Right atrium auricular region (tissue), 2 donors: Measurements from ENCODE around the gene PTPRN2. TPM values are rescaled to one million over a fixed set of nuclear protein-coding genes. Genes with fewer than 3 reads are reported as not detected.

Source experiments
- DNase-seq: peaks from one replicate; pipeline ENCODE4 v3.0.0-alpha.2; 2019; ENCODE audit warnings: low spot score
- H3K27ac ChIP-seq, 2 donors: fragments of 200-600 bp; sonication (generic); 1 replicate in 1 of 2; 2 replicates in 1 of 2; pipeline ENCODE4 v1.5.1; 2016 to 2019
- H3K27me3 ChIP-seq, 2 donors: fragments of 200-600 bp; sonication (generic); one replicate each; pipeline versions ENCODE4 v1.5.1 to v1.6.0; 2017 to 2019
- H3K36me3 ChIP-seq: fragments of 200-600 bp; sonication (generic); one replicate; pipeline ENCODE4 v1.5.1; 2016
- H3K4me1 ChIP-seq, 2 donors: fragments of 200-600 bp; sonication (generic); one replicate each; pipeline versions ENCODE4 v1.5.1 to v1.6.0; 2017 to 2019
- H3K4me3 ChIP-seq, 2 donors: fragments of 200-600 bp; sonication (generic); 1 replicate in 1 of 2; 2 replicates in 1 of 2; pipeline ENCODE4 v1.5.1; 2017 to 2019; ENCODE audit warnings: mild to moderate bottlenecking in 1 of 2, moderate library complexity in 1 of 2
- H3K9me3 ChIP-seq, 2 donors: fragments of 200-600 bp; sonication (generic); one replicate each; pipeline ENCODE4 v1.5.1; 2019
- CTCF ChIP-seq, 2 donors: fragments of 200-600 bp; sonication (generic); IDR thresholded peaks; one replicate each; pipeline ENCODE4 v1.5.1; 2019; ENCODE audit warnings: antibody characterized with exemption in 2 of 2
- total RNA-seq, 2 donors: library from RNA; depleted of rRNA; stranded (reverse); fragments of >200 nt; gene quantifications; one replicate each; pipeline ENCODE4 v1.1.0, GENCODE V29; 2016

PTPRN2 gene
- total RNA-seq, 2 donors from 2014 or later: 2.6 to 2.7 TPM

- no peak for TF ChIP-seq CTCF (IDR thresholded peaks at IDR 0.05)
- no peaks in the 10 kb centered on the region for H3K27me3 ChIP-seq
- no peaks in the 10 kb centered on the region for H3K4me1 ChIP-seq
- no peaks in the 10 kb centered on the region for H3K36me3 ChIP-seq
- H3K27ac ChIP-seq: no peak overlapping the region
- DNase-seq: no peak
- H3K9me3 ChIP-seq: no peaks in the 10 kb centered on the region
- H3K4me3 ChIP-seq: no peak overlapping the region
These were observed 1037.0 kb downstream of the PTPRN2 start for GRCh38 chr7:157550300-157551275.

- Histone ChIP-seq H3K36me3 (no peaks in the 10 kb centered on the region), H3K27ac (no peak overlapping the region), H3K4me1 (no peaks in the 10 kb centered on the region), H3K9me3 (no peaks in the 10 kb centered on the region), H3K4me3 (no peak overlapping the region), H3K27me3 (no peaks in the 10 kb centered on the region)
- DNase-seq: no peak
- TF ChIP-seq CTCF (IDR thresholded peaks at IDR 0.05): no peak
These were observed 1037.9 kb downstream of the PTPRN2 start for GRCh38 chr7:157549612-157550299.

- Histone ChIP-seq H3K27ac (no peak overlapping the region), H3K4me1 (no peaks in the 10 kb centered on the region), H3K36me3 (no peaks in the 10 kb centered on the region), H3K4me3 (no peak overlapping the region), H3K27me3 (no peaks in the 10 kb centered on the region), H3K9me3 (no peaks in the 10 kb centered on the region)
- no peak for DNase-seq
- no peak for TF ChIP-seq CTCF (IDR thresholded peaks at IDR 0.05)
These were observed 1038.8 kb downstream of the PTPRN2 start for GRCh38 chr7:157548691-157549303.

GRCh38 chr7:157547611-157548010 is 1040.0 kb downstream of the PTPRN2 start:
- no peak overlapping the region for H3K27ac ChIP-seq
- TF ChIP-seq CTCF (IDR thresholded peaks at IDR 0.05): no peak
- H3K9me3 ChIP-seq: no peaks in the 10 kb centered on the region
- no peaks in the 10 kb centered on the region for H3K36me3 ChIP-seq
- no peaks in the 10 kb centered on the region for H3K27me3 ChIP-seq
- H3K4me3 ChIP-seq: no peak overlapping the region
- DNase-seq: no peak
- no peaks in the 10 kb centered on the region for H3K4me1 ChIP-seq

- no peak for DNase-seq
- no peak overlapping the region for H3K4me3 ChIP-seq
- no peak for TF ChIP-seq CTCF (IDR thresholded peaks at IDR 0.05)
- H3K36me3 ChIP-seq: no peaks in the 10 kb centered on the region
- no peak overlapping the region for H3K27ac ChIP-seq
- H3K4me1 ChIP-seq: no peaks in the 10 kb centered on the region
- no peaks in the 10 kb centered on the region for H3K9me3 ChIP-seq
- H3K27me3 ChIP-seq: no peaks in the 10 kb centered on the region
These were observed 1040.5 kb downstream of the PTPRN2 start for GRCh38 chr7:157547102-157547501.
